DOHH2 (cell line): Measurements from ENCODE around the gene PLEKHA3.
A peak's percentile ranks its signal among the peaks of the same experiment; 100 is the strongest.

Experiments
- H3F3A ChIP-seq: fragments of 200-600 bp; sonication (generic), shearing (Covaris generic); 2 replicates; pipeline ENCODE4 v1.6.0; 2016; ENCODE audit warnings: antibody characterized with exemption, mild to moderate bottlenecking; ENCODE audit not compliant: control insufficient read depth, insufficient read depth
- H3K27ac ChIP-seq: fragments of 200-600 bp; sonication (generic); 2 replicates; pipeline ENCODE4 v1.5.1; 2014; ENCODE audit warnings: low read depth, mild to moderate bottlenecking, low read length, moderate library complexity
- H3K27me3 ChIP-seq: fragments of 200-600 bp; sonication (generic); 2 replicates; pipeline ENCODE4 v1.6.1; 2014; ENCODE audit warnings: mild to moderate bottlenecking, low read length, mixed read lengths; ENCODE audit not compliant: control insufficient read depth
- H3K36me3 ChIP-seq: fragments of 200-600 bp; sonication (generic); 2 replicates; pipeline ENCODE4 v1.6.1; 2014; ENCODE audit warnings: mild to moderate bottlenecking, low read length, moderate library complexity, mixed read lengths; ENCODE audit not compliant: control insufficient read depth
- H3K4me1 ChIP-seq: fragments of 200-600 bp; sonication (generic); 2 replicates; pipeline ENCODE4 v1.6.1; 2014; ENCODE audit warnings: mild to moderate bottlenecking, low read length, mixed read lengths; ENCODE audit not compliant: control insufficient read depth
- H3K4me2 ChIP-seq: fragments of 200-600 bp; sonication (generic); 2 replicates; pipeline ENCODE4 v1.6.0; 2014; ENCODE audit warnings: mild to moderate bottlenecking, low read length, moderate library complexity
- H3K4me3 ChIP-seq: fragments of 200-600 bp; sonication (generic); 2 replicates; pipeline ENCODE4 v1.5.1; 2014; ENCODE audit warnings: mild to moderate bottlenecking, low read length, mixed read lengths
- H3K79me2 ChIP-seq: fragments of 200-600 bp; sonication (generic); 2 replicates; pipeline ENCODE4 v1.6.1; 2014; ENCODE audit warnings: mild to moderate bottlenecking, low read length, mixed read lengths; ENCODE audit not compliant: control insufficient read depth
- H3K9me2 ChIP-seq: fragments of 200-600 bp; sonication (generic); replicated peaks from 2 replicates; pipeline ENCODE4 v1.6.1; 2014; ENCODE audit warnings: mild to moderate bottlenecking, low read length, mixed read lengths; ENCODE audit not compliant: control insufficient read depth
- H3K9me3 ChIP-seq: fragments of 200-600 bp; sonication (generic); 2 replicates; pipeline ENCODE4 v1.6.1; 2014; ENCODE audit warnings: antibody characterized with exemption, low read length, mixed read lengths; ENCODE audit not compliant: control insufficient read depth, insufficient read depth
- H4K20me1 ChIP-seq: fragments of 200-600 bp; sonication (generic); 2 replicates; pipeline ENCODE4 v1.6.0; 2014; ENCODE audit warnings: low read depth, mild to moderate bottlenecking, antibody characterized with exemption, low read length, moderate library complexity; ENCODE audit not compliant: control insufficient read depth, insufficient read depth
- EZH2phosphoT487 ChIP-seq: fragments of 200-600 bp; sonication (generic); IDR thresholded peaks from 2 replicates; pipeline ENCODE4 v1.6.1; 2017; ENCODE audit warnings: borderline replicate concordance, mild to moderate bottlenecking, antibody characterized with exemption, low read length, moderate library complexity, mixed read lengths
- TF ChIP-seq, protein P1 (sequence below): fragments of 200-600 bp; sonication (generic); IDR thresholded peaks from one replicate; pipeline ENCODE4 v1.5.1; 2014; ENCODE audit warnings: antibody characterized with exemption, mild to moderate bottlenecking, low read depth, low read length; ENCODE audit not compliant: poor library complexity, severe bottlenecking

The PLEKHA3 gene

GRCh38 chr2:178450774-178451525, 29.3 kb upstream of the PLEKHA3 start, which contains the start of the genes PJVK and PRKRA:
Gene PJVK, plus strand, starts transcription at chr2:178451378. Its CDS starts 2,032 bp downstream, at chr2:178453410.
Gene PRKRA, minus strand, starts transcription at chr2:178451175. Its CDS starts 145 bp downstream, at chr2:178451030.
- no peaks in the 10 kb centered on the region for H3K9me2 ChIP-seq
- no peaks in the 10 kb centered on the region for H3K9me3 ChIP-seq
- TF ChIP-seq EZH2phosphoT487: no peak
- TF ChIP-seq, protein P1, sequence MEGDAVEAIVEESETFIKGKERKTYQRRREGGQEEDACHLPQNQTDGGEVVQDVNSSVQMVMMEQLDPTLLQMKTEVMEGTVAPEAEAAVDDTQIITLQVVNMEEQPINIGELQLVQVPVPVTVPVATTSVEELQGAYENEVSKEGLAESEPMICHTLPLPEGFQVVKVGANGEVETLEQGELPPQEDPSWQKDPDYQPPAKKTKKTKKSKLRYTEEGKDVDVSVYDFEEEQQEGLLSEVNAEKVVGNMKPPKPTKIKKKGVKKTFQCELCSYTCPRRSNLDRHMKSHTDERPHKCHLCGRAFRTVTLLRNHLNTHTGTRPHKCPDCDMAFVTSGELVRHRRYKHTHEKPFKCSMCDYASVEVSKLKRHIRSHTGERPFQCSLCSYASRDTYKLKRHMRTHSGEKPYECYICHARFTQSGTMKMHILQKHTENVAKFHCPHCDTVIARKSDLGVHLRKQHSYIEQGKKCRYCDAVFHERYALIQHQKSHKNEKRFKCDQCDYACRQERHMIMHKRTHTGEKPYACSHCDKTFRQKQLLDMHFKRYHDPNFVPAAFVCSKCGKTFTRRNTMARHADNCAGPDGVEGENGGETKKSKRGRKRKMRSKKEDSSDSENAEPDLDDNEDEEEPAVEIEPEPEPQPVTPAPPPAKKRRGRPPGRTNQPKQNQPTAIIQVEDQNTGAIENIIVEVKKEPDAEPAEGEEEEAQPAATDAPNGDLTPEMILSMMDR: no peak
- no peaks in the 10 kb centered on the region for H3K27me3 ChIP-seq
- peak within 1 kb of the TSS; percentile 93 for H3K4me3 ChIP-seq
- H3K36me3 ChIP-seq: peaks cover 39% of the 10 kb centered on the region
- H3K4me1 ChIP-seq: peaks cover 29% of the 10 kb centered on the region
- 0 out of 2 replicates have a peak, but pooled peaks cover 4% of the 10 kb centered on the region for H3F3A ChIP-seq
- peaks cover 34% of the 10 kb centered on the region for H3K79me2 ChIP-seq
- peaks cover 6% of the 10 kb centered on the region; the same call in 1 of the 2 replicates for H4K20me1 ChIP-seq
- H3K4me2 ChIP-seq: peak within 1 kb of the TSS; percentile 79
- peak within 1 kb of the TSS; percentile 79 for H3K27ac ChIP-seq

GRCh38 chr2:178452334-178452733, 27.9 kb upstream of the PLEKHA3 start:
- Histone ChIP-seq H3K79me2 (peaks cover 29% of the 10 kb centered on the region), H3K36me3 (peaks cover 29% of the 10 kb centered on the region), H3K4me2 (peak overlapping the region; percentile 79), H3K4me3 (peak overlapping the region; percentile 93), H3K27me3 (no peaks in the 10 kb centered on the region), H3K4me1 (peaks cover 29% of the 10 kb centered on the region), H3F3A (0 out of 2 replicates have a peak, but pooled peaks cover 2% of the 10 kb centered on the region), H3K27ac (no peak overlapping the region), H3K9me3 (no peaks in the 10 kb centered on the region), H3K9me2 (no peaks in the 10 kb centered on the region), H4K20me1 (peaks cover 6% of the 10 kb centered on the region; the same call in 1 of the 2 replicates)
- TF ChIP-seq EZH2phosphoT487: no peak
- TF ChIP-seq, protein P1: no peak

DNA sequence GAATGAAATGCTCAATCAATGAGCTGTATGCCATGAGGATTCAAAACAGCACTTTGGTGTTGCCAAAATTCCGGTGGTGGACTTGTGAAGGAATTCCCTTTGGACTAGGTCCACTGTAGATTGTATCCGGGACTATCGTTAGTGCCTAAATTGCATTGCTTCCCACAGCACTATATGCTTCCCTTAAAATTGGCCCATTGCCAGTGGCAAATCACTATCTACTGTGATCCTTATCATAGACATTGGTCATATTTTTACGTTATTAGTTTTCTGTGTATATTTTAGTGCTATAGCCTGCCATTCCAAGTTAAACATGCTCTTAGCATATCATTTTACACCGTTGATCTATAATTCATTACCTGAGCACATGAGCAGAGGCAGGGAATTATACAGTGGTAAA, 27.4 kb upstream of the PLEKHA3 start:
- Histone ChIP-seq H3K36me3 (peaks cover 26% of the 10 kb centered on the region), H3K4me3 (no peak overlapping the region), H3K4me1 (peaks cover 29% of the 10 kb centered on the region), H4K20me1 (peaks cover 6% of the 10 kb centered on the region; the same call in 1 of the 2 replicates), H3K4me2 (no peak overlapping the region), H3F3A (no peaks in the 10 kb centered on the region), H3K27ac (no peak overlapping the region), H3K79me2 (peaks cover 26% of the 10 kb centered on the region), H3K27me3 (no peaks in the 10 kb centered on the region), H3K9me3 (no peaks in the 10 kb centered on the region), H3K9me2 (no peaks in the 10 kb centered on the region)
- TF ChIP-seq EZH2phosphoT487: no peak
- TF ChIP-seq, protein P1: no peak
